ENCODE measurements around the gene ZC3H18.

DNA sequence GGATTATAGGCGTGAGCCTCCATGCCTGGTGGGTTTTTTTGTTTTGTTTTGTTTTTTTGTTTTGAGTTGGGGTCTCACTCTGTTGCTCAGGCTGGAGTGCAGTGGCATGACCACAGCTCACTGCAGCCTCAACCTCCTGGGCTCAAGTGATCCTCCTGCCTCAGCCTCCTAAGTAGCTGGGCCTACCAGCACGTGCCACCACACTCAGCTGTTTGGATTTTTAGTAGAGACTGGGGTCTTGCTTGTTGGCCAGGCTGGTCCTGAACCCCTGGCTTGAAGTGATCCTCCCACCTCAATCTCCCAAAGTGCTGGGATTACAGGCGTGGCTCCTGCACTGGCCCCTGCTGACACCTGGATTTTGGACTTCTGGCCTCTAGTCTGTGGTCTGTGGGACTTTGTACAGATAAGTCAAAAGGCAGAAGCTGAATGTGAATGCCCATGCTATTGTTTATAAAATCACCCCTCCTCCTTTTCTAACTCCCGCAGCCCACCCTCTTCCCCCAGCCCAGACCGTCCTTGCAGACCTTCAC, 110.4 kb downstream of the ZC3H18 start:
- no peak for TF ChIP-seq POLR2AphosphoS5 (IDR thresholded peaks at IDR 0.05)
- no peak for TF ChIP-seq CTCF (IDR thresholded peaks at IDR 0.05; ENCODE audit: poor library complexity, severe bottlenecking)
- TF ChIP-seq EZH2 (IDR thresholded peaks at IDR 0.05; ENCODE audit: borderline replicate concordance, insufficient read depth, low read length, poor library complexity, severe bottlenecking) = no peak
- TF ChIP-seq TAF1 (IDR thresholded peaks at IDR 0.05; ENCODE audit: low read depth) = no peak
